LoVo (cell line): ENCODE data around the gene CASK.

Experiments used
- DNase-seq: peaks from one replicate; pipeline ENCODE4 v3.0.0-alpha.2; 2016; ENCODE audit warnings: low spot score

The CASK gene

DNA sequence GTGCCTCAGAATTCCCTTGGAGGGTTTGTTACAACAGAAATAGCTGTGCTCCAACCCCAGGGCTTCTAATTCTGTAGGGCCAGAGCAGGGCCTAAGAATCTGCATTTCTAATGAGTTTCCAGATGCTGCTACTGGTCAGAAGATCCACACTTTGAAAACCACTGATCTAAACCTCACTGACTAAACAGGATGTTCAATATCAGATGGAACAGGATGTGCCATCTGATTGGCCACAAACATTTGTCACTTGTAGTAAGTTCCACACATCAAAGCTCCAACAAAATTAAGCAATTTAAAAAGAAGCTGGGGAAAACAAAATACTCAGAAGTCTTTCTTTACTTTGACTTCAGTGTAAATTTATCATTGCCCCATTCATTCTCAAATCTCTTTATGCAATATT, 14.3 kb downstream of the CASK start:
- no peak for DNase-seq

DNA sequence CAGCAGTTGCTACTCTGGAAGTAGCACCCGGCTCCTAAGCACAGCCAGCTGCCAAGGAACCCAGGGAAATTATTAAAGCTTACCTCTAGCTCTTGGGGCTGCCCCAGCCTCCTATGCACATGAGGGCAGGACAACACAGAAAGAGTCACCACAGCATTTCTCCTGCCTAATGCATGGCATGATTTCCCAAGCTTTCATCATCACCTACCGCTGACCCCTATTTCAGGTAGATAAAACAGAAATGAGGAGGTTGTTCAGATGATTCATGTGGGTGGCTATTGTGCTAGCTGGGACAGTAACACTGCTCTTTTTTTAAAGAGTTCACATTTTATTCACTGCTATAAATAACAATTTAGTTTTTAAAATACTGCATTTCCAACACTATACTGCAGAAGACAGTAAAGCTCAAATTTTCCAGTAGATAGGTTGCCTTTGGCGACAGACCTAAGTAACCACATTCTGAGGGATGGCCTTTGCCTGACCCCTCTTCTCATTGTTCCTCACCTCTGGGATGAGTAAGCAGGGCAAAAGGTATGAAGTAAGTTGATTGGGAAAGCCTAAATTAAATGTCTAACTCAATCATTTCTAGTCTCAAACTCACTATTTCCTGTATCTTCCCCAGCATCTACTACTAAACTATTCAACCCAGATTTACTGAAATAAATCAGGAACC, 16.7 kb downstream of the CASK start:
- DNase-seq = peak; percentile 19

DNA sequence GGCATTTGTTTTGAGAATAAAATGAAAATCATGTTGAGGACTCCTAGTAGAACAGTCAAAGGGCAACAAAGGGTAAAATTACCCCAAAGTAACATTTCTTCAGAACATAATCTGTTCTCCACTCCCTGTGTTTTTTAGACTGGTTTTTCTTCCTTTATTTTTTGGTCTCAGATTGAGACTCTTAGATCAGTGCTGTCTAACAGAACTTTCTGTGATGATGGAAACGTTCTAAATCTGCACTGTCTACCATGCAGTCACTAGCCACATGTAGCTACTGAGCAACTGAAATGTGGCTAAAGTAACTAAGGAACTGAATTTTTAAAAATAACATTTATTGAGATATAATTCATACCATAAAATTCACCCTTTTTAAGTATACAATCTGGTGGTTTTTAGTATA, 19.8 kb downstream of the CASK start:
- DNase-seq = no peak

DNA sequence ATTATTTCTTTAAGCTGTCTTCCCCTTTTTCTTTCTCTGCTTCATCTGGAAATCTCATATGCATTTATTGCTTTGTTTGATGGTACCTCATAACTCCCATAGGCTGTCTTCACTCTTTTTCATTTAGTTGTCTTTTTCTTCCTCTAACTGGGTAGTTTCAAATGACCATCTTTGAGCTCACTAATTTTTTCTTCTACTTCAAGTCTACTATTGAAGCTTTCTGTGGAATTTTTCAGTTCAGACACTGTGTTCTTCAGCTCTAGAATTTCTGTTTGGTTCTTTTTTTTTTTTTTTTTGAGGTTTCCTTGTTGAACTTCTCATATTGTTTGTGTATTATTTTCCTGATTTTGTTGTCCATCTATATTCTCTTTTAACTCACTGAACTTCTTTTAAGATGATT, 23.0 kb downstream of the CASK start:
- no peak for DNase-seq

DNA sequence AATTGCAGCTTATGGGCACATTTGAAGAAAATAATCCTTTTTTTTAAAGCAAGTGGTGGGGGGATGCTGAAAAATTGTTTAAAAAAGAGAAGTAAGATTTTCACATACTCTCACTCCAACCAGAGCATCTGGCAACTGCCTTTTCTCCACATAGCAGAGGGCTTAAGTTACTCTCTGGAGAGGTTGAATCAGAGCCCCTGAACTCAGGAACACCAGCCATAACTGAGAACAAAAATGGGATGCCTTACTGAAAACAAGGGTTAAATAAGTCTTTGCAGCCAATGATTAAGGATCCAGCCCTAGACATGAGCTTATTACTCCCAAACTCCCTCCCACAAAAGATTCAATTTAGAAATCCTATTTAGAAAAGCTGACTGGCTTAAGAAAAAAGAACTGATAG, 27.5 kb downstream of the CASK start:
- no peak for DNase-seq

DNA sequence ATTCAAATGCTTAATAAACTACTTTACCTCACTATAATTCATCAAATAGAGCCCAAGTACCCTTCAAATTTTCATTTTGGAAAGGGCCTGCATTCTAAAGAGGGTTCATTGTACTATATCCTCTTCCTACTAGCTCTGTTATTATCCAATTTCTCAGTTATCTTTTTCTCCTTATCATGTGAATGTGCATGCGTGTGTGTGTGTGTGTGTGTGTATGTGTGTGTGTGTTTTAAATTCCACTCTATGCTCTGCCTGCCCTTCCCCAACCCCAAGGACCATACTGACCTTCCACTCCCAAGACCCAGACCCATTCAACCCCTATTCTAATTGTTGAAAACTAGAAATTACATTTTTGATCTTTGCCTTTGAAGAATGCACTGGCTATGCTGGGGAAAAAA, 33.3 kb downstream of the CASK start:
- DNase-seq = no peak

DNA sequence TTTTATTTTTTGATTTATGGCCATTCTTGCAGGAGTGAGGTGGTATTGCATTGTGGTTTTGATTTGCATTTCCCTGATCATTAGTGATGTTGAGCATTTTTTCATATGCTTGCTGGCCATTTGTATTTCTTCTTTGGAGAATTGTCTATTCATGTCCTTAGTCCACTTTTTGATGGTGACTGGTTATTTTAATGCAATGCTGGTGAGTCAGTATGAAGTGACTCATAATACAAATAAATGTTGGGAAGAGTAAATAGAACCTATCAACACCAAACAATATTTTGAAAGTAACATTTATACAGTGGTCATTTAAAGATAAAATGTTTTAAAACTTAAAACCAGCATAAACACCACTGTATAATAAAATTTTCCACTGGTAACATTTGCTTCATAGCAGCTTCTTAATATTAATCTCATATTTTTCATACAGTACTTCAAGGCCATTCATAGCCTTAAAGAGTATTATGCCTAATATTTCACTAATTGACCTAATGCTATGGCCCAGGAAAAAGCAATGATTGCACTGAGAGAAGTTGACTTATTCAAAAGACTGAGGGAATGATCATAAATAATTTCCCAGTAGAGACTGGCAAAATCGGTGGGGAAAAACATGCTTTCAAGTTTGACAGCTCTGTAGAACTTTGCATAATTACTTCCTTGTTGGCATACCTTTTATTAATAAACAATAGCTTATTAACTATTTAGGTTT, 33.9 kb downstream of the CASK start:
- peak; percentile 38 for DNase-seq

DNA sequence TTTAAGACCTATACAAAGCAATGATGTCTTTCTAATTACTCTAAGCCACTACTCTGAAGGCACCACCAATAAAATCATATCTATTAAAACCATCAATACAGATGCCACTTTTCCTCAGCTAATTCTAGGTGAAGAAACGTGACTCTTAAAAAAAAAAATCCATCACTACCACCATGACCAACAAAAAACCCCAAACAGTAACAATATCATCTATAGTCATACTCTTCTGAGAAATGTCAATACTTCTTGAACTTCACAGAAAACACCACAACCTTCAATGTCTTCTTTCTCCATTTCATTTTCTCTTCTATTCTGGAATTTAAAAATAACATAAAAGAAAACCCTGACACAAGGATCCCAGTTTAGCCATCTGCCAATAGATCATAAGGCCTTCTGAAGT, 35.7 kb downstream of the CASK start:
- DNase-seq = no peak

DNA sequence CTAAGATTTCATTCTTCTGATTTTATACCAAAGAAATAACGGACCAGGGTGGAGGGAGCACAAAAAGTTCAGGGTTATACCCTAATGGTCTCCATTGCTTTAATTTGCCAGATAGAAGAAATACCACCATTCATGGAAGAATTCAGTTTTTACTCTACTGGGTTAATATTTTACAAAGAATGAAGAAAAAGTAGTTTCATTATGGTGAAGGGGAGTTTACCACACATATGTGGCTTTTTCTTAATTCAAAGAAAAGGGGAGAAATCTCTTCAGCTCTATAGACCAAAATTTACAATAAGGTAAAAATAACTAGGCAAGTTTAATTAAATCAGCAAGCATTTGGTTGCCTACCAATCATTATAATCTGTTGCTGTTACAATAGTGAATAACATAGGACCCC, 37.6 kb downstream of the CASK start:
- no peak for DNase-seq

DNA sequence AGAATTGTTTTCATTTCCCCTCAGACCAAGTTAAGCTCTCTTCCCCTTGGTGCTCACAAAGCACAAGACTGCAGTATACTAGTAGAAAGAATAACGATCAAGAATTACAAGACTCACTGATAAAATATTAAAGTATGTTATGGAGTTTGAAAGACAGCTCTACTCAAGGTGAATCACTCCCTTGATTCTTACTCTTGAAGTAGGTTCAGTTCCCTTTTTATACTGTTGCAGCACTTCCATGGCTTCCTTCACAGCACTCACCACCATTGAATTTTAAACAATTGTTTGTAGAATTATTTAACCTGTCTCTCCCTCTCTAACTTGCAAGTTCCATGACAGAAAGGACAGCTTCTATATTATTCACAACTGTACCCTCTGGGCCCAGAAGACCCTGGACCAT, 42.2 kb downstream of the CASK start:
- DNase-seq = no peak

DNA sequence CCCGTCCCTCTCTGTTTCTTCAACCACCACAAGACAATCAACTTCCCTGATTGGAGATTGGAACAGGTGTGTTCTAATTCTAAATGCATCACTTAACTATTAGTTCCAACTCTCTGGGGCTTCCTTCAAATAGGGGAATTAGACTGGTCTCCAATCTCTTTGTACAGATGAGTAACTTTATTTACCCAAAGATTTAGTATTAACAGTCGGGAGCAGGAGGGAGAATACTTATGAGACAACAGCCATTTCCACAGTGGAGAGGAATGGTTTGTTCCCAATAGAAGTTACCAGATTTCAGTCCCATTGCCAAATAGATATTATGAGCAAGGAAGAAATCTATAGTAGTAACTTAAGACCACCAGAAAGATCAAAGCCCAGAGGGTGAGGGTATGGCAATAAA, 46.2 kb downstream of the CASK start:
- no peak for DNase-seq

DNA sequence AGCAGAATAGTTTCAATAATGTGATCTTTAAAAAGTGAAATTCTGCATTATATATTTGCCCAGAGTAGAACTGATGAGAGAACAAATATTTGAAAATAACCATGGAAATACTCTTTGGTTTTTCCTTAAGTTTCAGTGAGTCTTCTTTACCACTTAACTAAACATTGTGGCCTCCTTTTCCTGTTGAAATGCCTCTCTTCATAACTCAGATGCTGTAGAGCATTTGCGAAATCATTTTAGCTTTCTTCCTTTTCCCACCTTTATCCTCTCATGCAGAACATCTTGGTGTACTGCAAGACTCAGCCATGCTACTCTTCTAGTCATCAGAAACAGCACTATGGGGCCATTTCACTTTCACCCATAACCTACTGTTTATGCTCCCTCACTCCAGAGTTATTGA, 48.2 kb downstream of the CASK start:
- DNase-seq = no peak

DNA sequence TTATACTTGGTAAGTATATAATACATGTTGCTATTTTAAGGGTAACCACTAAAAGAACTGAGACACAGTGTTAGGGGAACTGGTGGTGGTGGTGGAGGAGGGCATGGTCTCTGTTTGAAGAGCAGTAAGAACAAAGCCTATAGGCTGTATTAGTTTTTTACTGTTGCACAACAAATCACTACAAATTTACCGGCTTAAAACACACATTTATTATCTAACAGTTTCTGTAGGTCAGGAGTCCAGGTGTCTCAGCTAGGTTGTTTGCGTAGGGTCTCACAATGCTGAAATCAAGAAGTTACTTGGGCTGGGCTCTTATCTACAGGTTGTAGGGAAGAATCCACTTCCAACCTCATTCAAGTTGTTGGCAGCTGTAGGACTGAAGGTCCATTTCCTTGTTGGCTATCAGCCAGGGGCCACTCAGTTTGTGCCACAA, 52.6 kb downstream of the CASK start:
- DNase-seq = peak; percentile 57

DNA sequence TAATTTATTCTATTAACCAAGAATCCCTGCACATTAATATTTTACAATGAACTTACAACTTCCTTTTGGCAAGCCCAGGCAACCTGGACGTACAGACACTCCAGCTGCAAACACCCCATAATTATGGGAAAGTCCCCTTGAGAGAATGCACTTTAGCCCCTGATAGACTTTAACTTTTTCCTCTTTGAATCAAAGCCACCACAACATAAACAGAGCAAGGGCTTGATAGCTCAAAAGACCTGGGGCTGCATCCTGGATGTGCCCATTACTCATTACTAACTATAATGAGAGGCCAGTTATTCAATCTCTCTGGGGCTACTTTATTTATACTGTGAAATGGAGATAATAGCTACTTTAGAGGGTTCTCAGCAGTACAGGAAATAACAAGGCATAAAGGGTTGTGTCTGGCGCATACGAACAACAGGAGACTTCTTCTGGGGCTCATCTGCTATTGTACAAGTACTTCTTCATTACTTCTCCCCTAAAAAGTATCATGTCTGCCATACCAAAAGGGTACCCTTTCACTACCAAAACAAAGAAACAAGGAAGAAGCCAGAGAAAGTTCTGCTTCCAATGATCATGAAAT, 54.9 kb downstream of the CASK start:
- DNase-seq = no peak

DNA sequence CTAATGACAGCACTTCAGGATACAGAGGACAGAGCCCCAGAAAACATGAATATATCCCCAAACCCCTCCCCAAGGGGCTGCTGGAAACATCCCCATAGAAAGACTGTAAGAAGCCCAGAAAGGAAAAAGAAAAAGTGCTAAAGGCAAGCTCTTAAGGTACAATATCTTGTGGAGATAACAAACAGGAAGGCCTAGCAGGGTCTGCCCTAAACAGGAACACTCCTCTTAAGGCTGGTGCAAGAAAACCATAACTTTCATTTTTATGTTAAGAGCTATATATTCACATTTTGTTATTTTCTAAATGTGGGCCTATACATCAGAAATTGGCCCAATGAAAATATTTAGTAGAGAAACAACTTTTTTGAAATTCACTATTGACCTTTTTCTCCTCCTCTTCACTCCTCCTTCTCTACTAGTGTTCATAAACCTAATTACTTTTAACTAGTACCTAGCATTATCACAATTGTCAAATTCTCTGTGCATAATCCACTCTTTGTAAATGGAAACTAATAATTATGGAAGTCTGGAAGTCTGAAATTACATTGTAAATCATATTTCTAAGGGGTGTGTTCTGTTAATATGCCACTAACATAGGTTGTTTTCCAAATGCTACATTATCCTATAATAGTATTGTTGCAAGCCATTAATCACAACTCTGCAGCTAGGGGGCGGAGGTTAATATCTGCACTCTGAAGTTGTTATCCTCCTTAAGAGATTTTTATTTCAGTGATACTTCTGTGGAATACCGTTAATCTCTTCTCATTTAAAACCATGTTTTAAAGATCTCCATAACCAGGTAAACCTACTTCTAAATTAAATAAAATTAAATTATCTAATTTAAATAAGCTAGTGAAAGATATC, 59.8 kb downstream of the CASK start:
- DNase-seq = no peak

DNA sequence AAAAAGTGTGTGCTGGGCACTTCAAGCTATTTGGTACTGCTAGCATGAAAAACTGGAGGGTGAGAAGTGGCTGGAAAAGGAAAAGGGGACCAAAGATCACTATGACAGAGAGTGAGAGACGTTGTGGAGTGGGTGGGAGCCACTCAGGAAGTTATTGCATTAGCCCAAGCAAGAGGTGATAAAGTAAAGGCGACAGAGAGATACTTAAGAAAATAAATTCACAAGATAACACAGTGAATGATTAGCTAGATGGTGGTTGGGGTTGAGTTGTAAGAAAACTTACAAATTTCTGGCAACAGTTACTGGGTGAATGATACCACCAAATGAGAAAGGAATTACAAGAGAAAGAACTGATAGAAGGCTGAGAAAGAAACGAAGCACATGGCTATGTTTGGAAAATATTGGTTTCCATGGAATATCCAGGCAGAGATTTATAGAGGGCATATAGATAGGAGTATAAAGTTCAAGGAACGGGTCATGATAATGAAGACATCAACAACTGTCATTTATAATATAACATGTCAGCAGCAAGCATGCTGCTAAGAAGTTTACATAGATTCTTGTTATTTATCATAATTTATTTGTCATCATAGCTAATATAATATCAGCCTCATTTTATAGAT, 60.7 kb downstream of the CASK start:
- DNase-seq = no peak

DNA sequence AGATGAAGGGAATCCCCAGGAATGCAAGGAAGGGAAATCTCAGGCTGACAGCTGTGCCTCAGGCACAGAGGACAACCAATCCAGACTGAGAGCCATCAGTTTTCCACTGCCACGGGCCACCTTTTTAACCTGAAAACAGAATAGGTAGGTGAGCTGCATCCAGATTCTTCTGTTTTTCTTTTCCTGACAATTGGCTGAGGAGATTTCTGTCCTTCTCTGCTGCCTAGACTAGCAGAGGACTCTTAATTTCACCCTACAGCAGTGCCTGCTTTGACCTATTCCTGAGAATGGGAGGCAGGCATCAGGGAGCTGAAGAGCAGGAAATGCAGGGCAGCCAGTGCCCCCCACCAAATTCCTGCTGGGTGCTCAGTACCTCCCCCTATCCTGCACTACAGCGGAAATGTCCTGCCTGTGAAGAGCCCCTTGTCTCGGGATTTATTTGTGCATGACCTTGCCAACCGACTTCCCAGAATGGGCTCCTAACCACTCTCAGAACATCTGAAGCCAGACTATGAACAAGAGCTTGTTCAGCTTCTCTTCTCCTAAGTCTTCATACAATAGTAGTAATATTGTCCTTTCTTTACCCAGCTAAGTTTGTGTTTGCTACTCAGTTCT, 65.1 kb downstream of the CASK start:
- no peak for DNase-seq

DNA sequence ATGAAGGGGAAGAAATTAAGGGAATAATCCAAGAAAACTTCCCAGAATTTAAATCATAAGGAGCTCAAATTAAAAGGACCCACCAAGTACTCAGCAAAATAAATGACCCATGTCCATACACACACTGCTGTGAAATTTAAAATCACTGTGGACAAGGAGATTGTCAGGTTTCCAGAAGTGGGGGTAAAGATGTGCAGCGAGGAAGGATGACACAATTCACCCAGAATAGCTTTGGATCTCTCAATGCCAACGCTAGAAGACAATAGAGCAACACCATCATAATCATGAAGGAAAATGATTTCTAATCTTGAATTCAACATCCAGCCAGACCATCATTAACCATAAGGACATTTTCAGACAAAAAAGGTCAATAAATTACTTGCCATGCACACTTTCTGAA, 65.7 kb downstream of the CASK start:
- no peak for DNase-seq

DNA sequence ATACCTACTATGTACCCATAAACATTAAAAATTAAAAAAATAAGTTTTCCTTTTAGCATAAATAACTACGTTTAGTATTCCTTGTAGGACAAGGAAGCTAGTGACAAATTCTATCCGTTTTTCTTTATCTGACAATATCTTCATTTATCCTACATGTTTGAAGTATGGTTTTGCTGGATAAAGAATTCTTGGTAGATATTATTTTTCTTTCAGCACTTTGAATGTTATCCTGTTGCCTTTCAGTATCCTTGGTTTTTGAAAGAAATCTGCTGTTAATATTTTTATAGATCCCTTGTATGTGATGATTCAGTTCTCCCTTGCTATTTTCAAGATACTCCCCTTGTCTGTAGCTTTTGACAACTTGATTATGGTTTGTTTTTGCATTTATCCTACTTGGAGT, 76.6 kb downstream of the CASK start:
- DNase-seq = no peak

DNA sequence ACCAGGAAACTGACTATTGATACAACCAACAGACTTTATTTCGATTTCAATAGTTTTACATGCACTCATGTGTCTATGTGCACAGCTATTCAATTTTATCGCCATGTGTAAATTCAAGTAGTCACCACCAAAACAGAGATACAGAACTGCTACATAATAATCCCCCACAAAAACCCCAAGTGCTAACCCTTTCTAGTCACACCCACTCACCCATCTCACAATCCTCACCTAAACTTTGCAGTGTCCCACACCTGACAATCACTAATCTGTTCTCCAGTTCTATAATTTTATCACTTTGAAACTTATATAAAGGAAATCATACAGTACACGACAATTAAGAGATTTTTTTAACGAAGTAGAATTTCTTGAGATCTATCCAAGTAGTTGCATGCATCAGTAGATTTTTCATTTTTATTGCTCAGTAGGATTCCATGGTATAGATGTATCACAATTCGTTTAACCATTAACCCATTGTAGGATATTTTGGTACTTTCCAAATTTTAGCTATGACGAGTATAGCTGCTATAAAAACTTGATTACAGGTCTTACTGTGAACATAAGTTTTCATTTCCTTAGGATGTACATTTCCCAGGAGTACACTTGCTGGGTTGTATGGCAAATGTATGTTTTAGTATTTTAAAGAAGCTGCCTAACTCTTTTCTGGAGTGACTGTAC, 85.9 kb downstream of the CASK start:
- no peak for DNase-seq

DNA sequence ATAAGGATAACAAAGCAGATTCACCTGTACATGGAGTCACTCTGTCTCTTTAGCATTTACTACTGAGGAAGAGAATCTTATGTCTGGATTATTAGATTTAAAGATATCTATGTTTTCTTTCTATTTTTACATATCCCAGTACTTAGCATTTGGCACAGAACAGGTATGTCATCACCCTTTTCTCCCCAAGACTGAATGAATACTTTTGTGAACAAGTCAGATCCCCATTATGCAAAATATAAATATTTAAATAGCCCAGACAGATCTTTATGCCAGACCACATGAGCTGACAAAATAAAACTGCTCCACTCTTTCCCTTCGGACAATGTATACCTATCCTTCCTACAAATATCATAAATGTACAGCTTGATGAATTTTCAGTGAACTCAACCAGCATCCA, 94.5 kb downstream of the CASK start:
- DNase-seq = no peak
